Activated CD4-positive, CD25-positive, alpha-beta regulatory T cell treated with anti-CD3 and anti-CD28 coated beads, Interleukin-2, amount 50 U/mL, for 24 hours (primary cell): ENCODE data around the gene PSMG3.
"Not testable (repeated sequence)": the region's sequence is repeated elsewhere in the genome, so short reads cannot be mapped to it uniquely, and the experiment has no call there.

ENCODE experiments used
- ATAC-seq, 2 donors: fragments of 150-1000 bp; cut with Tn5 transposase; one replicate each; pipeline ENCODE4 v1.10.0; 2021; ENCODE audit warnings: mild to moderate bottlenecking in 1 of 2, moderate library complexity in 1 of 2

The PSMG3 gene

DNA sequence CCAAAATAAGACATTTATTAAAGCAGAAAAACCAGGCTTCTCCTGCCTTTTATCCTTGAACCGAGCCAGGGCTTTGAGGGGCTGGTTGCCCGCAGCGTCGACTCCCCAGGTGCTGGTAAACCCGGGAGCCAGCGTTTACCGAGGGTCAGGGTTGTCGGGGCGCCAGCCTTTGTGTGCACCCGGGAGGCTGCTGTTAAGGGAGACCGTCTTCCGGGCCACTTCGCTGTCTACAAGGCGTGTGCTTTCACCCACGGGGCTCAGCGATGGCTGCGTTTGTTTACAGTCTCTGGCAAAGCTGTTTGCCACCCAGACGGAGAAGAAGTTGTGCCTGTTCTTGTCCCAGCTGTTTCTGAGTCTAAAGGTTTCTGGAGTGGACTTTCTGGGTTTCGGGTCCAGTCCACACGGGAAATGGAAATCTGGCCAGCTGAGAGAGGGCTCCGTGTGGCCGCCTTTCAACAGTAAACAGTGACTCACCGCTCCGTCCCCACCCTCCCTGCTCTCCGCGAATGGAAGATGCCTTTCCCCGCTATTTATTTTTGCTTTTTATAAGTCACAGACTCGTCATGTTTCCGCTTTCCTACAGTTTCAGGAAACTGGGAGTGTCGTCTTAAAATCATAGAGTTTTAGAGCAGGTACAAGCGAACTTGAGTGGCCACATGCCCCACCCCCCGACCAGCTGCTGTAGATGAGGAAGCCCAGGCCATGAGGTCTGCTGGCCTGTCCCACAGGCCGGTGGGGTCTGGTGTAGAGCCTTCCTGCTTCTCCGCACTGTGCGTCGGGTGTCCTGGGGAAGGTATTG lies 37.2 kb downstream of the PSMG3 start:
- ATAC-seq, result peak; percentile 39 to 44

DNA sequence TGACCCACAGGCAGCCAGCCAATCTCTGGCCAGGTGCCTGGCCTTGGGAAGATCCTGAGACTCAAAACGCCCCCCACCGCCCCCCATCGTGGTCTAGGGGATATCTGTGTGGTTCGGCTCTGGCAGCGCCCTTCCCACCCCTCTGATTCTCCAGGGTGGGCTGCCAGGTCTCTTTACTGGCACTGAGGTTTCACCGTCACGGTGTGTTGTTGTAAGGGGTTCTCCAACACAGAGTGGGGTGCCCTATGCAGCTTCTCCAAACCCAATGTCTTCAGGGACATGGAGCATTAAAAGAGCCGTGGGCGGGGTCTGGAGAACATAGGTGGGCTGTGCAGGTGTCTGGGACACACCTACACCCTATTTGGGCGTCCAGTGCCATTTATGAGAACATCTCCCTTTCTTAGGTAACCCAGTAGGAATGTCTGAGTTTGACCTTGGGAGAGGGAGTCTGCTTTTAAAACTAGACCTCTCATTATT lies 37.8 kb downstream of the PSMG3 start:
- no peak for ATAC-seq

DNA sequence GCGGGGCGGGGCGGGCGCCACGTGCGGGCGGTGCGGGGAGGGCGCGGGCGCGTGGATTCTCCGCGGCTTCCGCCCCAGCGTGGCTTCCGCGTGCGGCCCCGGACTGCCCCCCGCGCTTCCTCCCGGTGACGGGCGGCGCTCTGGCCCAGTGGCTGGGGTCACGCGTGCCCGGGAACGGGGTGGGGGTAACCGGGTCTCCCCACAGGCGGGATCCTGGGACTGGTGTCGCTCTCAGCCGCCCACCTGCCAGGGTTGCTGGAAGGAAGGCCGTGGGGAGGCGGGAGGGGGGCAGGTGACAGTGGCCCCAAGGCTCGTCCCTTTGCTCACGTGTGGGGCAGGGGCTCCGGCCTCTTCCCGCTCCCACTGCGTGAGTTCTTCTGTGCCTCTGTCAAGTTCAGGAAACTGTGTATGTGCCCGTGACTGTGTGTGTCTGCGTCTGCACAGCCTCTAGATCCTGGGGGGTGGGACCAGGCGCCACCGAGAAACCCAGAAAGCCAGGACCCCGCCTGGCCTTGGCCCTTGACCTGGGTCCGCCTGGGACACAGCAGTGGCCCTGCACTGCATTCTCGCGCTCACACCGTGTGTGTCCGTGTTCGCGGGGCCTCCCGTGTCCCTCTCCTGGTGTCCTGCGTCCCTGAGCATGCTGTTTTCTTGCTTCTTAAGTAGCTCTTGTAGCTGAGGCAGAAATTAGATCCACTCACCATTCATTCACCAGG lies 38.4 kb downstream of the PSMG3 start:
- peak; percentile 10 to 18 for ATAC-seq

DNA sequence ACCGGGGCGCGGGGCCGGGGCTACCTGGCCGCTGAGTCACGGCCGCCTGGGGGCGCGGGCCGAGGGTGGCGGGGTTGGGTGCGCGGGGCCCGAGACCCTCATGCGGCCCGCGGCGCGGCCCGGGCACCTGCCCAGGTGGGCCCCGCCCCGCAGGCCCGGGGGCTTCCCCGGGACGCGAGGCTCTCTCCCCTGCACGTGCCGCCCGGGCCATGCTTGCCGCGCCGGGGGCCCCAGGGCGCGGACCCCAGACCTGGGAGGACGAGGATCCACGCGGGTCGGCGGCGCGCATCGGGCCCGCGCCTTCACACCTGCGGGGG lies 38.9 kb downstream of the PSMG3 start:
- ATAC-seq, result peak; percentile 21 to 29

DNA sequence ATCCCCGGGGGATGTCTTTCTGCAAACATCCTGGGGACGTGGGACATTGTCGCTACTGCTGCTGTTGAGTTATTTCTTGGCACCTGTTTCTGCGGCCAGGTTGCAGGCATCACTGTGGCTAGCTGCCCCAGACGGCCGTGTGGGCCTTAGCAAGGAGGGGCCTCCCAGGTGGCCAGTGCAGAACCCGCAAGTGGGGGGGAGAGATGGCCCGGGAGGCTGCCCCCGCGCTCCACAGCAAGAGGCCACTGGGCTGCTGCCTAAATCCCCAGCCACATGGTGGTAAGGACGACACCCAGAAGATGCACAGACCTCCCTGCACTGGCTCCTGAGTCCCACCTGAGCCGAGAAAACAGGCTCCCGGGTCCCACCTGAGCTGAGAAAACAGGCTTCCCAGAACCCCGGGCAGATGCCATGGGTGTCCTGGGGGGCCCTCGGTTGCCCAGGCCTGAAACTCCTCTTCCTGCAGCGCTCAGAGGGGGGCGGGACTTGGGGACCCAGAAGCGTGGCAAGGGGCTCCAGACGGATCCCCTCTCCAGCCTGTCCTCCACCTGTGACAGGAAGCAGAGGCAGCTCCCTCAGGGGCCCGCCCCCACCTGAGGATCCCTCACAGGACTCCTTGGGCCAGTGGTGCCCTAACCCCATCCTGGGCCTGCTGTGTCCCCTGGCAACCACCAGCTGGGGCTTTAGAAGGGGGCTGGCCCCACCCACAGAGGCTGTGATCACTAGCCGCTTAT lies 40.3 kb downstream of the PSMG3 start:
- no peak for ATAC-seq

DNA sequence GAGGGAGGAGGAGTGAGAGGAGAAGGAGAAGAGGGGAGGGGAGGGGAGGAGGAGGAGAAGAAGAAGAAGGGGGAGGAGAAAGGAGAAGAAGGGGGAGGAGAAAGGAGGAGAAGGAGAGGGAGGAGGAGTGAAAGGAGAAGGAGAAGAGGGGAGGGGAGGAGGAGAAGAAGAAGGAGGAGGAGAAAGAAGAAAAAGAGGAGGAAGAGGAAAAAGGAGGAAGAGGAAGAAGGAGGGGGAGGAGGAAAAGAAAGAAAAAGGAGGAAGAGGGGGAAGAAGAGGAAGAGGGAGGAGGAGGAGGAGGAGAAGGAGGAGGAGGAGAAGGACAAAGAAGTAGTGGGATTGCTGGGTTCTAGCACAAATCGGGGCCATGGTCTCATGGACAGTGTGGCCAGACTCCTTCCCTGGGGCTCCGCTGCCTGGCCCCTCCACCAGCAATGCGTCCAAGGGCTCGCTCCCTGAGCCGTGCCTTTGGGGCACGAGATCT lies 43.5 kb downstream of the PSMG3 start:
- ATAC-seq, result no peak

DNA sequence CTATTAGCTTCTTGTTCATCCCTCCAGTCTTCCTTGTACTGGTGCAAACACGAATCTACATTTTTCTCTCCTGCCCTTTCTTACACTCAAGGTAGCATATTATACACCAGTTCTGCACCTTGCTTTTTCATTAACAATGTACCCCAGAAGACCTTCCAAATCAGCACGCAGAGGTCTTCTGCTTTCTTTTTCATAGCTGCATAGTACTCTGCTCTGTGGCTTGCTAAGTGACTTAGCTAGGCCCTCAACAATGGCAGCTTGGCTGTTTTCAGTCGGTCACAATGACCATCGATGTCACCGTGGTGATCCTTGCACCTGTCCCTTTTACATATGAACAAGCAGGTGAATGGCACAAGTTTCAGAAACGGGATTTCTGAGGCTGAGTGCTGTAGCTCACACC lies 44.4 kb downstream of the PSMG3 start:
- ATAC-seq, result no peak

DNA sequence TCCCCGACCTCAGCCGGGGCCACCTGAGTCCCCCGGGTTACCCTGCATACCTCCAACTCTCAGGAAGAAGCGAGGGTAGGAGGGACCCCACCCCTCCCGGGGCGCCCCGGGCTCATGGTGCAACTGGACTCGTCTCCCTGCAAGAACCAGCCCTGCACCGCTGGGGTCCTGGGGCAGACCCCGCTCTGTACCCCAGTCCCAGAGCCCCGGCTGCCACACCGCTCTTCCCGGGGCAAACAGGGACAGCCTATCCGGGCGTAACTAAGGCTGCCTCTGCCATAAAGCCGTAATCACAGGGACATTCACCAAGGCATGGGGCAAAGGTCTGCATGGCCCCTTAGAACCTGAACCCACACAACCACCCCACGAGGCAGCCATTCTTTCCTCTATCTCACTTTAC lies 46.0 kb downstream of the PSMG3 start:
- ATAC-seq, result no peak

DNA sequence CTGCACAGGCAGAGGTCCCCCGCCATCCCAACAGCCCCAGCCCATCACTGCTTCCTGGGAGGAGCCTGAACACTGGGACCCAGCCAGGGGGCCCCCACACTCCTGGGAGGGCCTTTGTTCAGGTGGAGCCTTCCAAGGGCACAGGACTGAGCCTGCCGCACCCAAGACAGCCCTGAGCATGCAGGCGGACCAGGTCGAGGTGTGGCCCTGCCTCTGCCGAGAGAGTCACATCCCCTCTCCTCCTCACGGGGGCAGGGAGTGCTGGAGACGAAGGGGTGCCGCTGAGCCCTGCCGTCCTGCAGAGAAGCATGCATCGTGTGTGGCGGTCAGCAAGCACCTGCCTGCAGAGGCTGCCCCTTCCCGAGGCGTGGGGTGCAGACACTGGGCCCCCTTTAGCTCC lies 46.6 kb downstream of the PSMG3 start:
- no peak for ATAC-seq

DNA sequence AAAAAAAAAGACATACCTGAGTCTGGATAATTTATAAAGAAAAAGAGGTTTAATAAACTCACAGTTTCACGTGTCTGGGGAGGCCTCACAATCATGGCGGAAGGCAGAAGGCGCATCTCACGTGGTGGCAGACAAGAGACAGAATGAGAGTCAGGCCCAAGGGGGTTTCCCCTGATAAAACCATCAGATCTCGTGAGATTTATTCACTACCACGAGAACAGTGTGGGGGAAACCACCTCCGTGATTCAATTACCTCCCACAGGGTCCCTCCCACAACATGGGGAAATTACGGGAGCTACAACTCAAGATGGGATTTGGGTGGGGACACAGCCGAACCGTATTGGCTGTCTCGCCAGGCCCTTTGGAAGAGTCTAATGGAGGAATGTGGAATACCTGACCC lies 48.4 kb downstream of the PSMG3 start:
- ATAC-seq, result peak in 1 of 2 donors; percentile 65

DNA sequence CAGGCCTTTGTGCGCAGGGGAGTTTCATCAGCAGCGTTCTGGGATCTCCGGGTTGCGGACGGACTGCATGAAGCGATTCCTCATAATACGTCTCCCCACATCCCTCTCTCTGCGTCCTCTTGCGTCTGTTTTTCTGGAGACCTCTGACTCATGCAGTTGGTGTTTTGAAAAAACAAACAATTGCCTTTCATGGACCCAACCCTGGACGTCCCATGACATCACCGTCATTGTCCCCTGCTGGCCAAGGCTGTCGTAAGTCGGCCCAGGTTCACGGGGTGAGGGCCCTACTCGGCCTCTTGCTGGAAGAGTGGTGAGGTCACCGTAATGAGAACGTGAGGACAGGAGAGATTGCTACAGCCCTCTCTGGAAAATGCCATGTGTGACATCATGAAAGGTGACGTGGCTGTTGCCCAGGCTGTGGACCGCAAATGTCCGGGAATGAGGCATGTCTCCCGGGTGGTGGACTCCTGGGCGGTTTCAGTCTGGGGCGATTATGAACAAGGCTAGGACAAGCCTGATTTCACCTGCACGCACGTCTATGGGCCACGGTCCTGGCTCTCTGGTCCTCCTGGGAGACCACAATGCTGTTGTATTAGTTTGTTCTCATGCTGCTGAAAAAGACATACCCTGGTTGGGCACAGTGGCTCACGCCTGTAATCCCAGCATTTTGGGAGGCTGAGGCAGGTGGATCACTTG lies 49.1 kb downstream of the PSMG3 start:
- no peak for ATAC-seq

DNA sequence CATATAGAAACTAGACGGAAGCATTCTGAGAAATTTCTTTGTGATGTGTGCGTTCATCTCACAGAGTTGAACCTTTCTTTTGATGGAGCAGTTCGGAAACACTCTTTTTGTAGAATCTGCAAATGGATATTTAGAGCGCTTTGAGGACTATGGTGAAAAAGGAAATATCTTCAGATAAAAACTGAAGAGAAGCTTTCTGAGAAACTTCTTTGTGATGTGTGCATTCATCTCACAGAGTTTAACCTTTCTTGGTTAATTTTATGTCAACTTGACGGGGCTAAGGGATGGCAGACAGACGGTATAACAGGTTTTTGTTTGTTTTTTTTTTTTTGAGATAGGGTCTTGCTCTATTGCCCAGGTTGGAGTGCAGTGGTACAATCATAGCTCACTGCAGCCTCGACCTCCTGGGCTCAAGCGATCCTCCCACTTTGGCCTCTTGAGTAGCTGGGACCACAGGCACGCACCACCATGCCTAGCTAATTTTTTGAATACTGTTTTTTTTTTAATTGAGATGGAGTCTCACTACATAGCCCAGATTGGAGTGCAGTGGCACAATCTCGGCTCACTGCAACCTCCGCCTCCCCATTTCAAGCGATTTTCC lies 50.4 kb downstream of the PSMG3 start:
- ATAC-seq, result not testable (repeated sequence)
